Measurements from ENCODE around the gene NUPR1.

DNA sequence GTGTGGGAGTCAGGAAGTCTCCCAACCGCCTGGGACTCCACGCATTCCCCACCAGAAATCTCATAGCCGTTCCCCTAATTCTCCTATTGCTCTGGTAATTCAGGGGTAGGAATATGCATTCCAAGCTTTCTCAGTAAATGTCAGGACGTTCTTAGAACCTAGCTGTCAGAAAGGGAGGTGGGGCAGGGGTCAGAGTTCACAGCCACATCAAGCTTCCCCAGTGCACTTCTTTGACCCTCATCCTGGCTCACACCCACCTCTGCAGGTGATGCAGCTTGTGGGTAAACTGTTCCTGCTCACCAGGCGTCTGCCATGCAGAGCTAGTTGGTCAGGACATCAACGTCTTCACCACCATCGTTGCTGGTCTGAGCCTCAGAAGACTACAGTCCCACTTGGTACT lies 18.1 kb downstream of the NUPR1 start:
- TF ChIP-seq ELF4 (IDR thresholded peaks at IDR 0.05) = no peak
- TF ChIP-seq TARDBP (IDR thresholded peaks at IDR 0.05) = no peak
- TF ChIP-seq NFRKB (IDR thresholded peaks at IDR 0.05) = no peak
- no peak for TF ChIP-seq FOXA1 (IDR thresholded peaks at IDR 0.05)
